Right ventricle myocardium superior (tissue), 1 donor: ENCODE measurements around the gene ZNF444. TPM values are rescaled to one million over a fixed set of nuclear protein-coding genes. Genes with fewer than 3 reads are reported as not detected.
"Not testable (repeated sequence)": the region's sequence is repeated elsewhere in the genome, so short reads cannot be mapped to it uniquely, and the experiment has no call there.

ENCODE experiments used
- ATAC-seq: fragments of 200-7000 bp; cut with Tn5 transposase; one replicate; pipeline ENCODE4 v1.9.1; 2020; ENCODE audit warnings: mild to moderate bottlenecking; ENCODE audit not compliant: poor library complexity
- DNase-seq: peaks from one replicate; pipeline ENCODE4 v3.0.0-alpha.2; 2020
- intact Hi-C: fragments of 100-400 bp; cut with DNase I; formaldehyde crosslinking; loops from one replicate; pipeline ENCODE4 v1.11.2; 2022
- total RNA-seq: library from RNA; stranded (reverse); fragmentation: NEBNext Ultra II Directional; extraction: Animal tissue kit (Norgen Biotek cat#: 25700); gene quantifications from one replicate; pipeline ENCODE4 v1.2.1, GENCODE V29; 2021
- donor health status: DM: no; HTN: yes; CAD: no; lungs with severe emphysema.

ZNF444 gene
- total RNA-seq, 1 donor from 2014 or later = 26.7 TPM

DNA sequence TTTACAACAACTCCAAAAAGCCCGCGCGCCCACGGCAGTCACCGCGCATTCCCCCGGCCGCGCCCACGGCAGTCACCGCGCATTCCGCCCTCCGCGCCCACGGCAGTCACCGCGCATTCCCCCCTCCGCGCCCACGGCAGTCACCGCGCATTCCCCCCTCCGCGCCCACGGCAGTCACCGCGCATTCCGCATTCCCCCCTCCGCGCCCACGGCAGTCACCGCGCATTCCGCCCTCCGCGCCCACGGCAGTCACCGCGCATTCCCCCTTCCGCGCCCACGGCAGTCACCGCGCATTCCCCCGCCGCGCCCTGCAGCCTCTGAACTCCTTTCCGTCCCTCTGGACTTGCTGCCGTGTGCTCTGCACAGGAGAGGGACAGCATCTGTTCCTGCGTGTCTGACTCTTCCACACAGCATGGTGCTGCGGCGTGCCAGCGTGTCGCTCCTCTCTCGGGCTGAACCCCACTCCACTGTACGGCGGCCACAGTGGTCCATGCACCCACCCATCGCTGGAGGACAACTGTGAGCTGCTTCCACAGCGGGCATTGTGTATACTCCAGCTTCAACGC is 35.2 kb upstream of the ZNF444 start:
- DNase-seq, ATAC-seq, intact Hi-C loops: not testable (repeated sequence)

DNA sequence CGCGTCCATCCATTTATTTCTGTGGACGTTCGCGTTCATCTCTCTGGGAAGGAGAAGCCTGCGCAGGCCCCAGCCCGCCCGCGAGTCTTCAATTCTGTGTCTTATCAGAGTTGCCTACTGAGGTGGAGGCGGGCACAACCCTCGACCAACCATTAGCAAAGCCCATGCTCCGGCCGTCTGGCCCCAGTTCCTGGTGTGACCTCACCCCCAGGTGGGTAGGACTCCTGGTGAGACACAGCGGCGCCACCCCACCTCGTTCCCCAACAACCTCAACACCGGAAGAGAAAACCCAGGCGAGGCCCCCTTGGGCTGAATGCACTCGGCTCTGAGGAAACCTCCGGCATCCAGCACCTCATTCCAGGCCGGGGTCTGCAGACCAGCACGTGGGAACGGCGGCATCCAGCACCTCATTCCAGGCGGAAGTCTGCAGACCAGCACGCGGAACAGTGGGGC is 34.7 kb upstream of the ZNF444 start:
- intact Hi-C loops = no loop called here
- ATAC-seq (no peak), DNase-seq (no peak)

DNA sequence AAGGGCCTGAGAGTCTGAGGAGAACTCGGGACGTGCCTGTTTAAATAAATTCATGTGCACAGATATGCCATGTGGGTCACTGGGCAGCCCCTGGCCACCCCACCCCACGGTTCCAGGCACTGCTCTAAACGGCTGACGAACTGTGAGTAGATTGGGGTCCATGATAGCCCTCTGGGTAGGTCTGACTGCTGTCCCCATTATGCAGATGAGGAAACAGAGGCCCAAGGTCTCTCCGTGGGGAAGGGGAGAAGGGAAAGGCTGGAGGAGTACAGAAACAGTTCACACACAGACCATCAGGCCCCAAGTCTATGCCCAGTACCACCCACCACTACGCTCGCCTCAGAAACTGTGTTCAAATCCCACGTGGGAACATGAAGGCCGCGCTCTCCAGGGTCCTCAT is 34.1 kb upstream of the ZNF444 start:
- intact Hi-C loops = no loop called here
- peak; percentile 27 for DNase-seq
- ATAC-seq = no peak

DNA sequence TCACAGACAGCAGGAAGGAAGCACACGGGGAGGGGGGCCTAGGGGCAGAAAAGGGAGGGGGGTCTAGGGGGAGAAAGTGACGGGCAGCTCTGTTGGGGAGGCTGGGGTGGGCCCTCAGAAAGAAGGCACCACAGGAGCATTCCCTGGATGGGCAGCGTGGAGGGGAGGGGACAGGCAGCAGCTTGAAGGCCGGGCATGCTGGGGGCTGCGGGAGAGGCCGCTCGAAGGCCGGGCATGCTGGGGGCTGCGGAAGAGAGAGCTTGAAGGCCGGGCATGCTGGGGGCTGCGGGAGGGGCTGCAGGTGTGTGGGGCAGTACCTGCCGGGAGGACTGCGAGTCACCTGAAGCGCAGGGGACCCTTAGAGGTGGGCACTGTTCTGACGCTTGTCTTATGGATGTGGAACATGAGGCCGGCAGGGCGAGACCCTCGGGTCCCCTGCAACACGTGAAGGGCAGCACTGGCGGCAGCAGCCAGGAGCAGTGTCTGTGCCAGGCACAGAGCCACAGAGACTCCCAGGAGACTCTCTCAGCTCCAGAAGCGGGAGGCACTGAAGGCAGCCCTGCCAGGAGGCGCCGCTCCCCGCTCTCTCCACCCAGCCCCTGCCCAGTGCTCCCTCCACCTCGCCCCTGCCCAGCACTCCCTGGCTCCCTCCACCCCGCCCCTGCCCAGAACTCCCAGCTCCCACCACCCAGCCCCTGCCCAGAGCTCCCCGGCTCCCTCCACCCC is 33.3 kb upstream of the ZNF444 start:
- DNase-seq = peak; percentile 50
- intact Hi-C loops = no loop called here
- ATAC-seq = peak; percentile 17

DNA sequence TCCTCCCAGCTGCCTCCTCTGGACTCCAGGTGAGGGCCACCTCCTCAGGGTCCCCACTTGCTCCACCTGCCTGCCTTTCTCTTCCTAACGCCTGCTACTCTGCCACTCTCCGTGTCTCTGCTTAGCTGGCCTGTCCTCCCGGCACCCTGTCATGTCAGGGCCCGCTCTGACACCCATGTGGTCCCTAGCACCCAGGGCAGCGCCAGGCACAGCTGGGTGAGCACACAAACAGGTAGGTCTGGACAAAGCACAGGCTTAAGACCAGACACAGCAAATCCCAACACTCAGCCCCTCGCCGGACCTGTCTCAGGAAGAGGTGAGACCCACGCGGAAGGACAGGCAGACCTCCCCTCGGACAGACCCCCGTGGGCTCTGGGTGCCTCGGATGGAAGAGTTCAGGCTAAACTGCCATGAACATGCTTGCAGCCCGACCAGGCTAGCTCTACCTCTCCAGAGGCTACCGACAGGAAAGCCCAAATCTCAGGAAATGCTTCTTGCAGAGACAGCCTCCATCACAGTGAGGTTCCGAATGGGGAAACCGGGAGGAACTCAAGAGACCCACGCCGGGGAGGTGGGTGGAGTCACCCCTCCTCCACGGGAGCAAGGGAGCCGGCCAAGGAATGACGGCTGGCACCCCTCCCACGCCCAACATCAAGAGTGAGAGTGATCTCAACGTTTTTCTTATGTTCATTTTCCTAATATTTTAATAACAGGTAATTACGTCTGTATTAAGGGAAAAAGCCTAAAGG is 32.5 kb upstream of the ZNF444 start:
- peak; percentile 80 for DNase-seq
- peak; percentile 26 for ATAC-seq
- intact Hi-C loops = no loop called here

DNA sequence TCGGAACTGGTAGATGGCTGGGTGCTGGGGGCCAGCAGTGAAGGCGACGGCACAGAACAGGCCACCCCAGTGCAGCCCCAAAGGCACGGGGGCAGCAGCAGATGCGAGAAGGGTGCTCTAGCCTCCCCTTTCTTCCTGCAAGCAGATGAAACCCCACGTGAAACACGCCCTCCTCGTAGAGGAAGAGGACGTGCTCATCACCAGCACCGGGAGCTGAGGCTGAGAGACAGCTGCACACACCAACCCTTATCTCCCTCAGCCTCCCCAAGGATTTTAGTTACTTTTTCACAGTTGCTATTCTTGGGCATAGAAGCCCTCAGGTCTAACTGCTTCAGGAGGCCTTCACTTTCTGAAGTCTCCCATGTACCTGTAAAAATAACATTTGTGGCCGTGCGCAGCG is 31.9 kb upstream of the ZNF444 start:
- intact Hi-C loops = no loop called here
- DNase-seq (no peak), ATAC-seq (no peak)

DNA sequence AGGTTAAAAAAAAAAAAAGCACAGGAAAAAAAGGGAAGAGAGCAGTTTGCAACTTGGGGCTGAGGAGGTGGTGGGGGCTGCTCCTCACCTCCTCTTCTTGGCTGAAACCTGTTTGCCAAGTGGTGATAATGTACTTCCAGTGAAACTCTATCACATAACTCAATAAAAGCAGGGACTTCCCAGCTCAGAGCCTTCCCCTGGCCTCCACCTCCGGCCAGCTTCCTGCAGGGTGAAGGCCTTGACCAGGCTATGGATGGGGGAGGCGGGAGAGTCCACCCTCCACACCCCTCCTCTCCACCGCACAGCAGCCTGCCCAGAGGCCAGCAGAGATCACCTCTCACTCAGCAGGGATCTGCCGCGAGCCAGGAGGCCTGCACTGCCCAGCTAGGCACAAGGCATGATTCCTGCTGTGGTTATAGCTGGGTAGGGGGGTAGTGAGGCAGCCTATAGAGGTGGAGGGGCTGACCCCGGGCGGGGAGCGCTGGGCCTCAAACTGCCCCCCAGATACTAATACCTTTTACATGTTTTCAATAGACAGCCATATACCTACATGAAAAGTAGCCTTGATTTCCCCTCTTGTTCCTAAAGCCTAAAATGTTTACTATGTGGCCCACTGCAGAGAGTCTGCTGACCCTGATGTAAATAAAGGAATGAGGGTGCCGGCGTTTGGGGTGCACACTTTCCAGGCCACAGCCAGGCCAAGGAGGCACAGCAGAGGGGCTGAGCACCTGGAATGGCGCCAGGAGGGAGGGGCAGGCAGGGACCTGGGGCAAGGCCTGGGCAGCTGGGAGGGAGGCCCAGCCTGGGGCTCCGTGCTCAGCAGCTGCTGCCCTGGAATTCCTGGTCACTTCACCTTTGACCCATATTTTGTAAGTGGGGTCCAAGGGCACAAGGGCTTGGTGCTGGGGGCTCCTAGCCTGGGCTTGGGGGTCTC is 30.3 kb upstream of the ZNF444 start:
- peak; percentile 81 for ATAC-seq
- intact Hi-C loops = no loop called here
- peak; percentile 69 for DNase-seq

DNA sequence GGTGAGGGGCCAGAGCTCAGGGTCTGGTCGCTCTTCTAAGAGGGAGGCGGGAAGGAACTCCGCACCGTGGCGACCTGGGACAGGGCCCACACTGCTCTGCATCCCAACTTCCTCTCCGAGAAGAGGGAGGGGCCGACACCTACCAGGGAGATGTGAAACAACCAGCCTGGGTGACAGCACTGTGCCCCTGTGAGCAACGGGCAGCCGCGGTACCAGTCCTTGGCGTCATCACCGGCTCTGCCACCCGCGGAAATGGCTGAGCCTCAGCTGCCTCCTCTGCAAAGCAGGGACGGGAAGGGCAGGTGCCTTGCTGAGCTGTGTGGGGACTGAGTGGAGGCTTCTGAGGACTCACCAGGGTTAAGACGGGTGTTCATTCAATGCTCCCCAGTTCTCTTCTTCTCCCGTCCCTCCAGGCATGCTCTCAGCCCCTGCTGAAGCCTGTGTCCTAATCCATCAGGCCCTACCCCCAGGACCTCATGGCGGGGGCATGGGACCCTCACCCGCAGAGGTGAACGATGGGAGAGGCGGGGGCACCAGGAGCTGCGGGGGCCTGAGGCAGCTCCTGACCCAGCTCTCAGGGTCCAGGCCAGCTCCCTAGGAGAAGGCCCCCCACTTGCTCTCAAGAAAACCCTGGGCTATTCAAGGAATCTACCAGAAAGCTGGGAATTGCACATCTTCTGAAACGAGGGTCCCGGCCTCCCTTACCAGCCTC is 29.3 kb upstream of the ZNF444 start:
- ATAC-seq (peak; percentile 75), DNase-seq (peak; percentile 70)
- intact Hi-C loops = no loop called here

DNA sequence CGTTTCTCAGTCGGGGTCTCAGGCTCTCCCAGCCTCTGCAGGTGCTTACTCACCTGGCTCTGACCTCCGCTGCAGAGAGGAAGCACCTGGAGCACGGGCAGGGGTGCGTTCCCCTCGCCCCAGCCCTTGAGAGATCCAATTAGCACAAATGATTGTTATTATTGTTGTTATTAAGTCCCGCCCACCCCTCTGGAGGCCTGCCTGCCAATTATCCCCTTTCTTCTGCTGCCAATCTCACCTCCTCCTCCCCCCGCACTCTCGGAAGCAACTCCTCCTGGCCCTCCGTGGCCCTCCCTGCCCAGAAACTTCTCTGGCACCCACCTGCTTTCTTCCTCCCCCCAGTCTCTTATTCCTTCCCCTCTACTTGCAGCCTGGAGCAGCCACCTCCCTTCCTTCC is 28.8 kb upstream of the ZNF444 start:
- intact Hi-C loops = no loop called here

DNA sequence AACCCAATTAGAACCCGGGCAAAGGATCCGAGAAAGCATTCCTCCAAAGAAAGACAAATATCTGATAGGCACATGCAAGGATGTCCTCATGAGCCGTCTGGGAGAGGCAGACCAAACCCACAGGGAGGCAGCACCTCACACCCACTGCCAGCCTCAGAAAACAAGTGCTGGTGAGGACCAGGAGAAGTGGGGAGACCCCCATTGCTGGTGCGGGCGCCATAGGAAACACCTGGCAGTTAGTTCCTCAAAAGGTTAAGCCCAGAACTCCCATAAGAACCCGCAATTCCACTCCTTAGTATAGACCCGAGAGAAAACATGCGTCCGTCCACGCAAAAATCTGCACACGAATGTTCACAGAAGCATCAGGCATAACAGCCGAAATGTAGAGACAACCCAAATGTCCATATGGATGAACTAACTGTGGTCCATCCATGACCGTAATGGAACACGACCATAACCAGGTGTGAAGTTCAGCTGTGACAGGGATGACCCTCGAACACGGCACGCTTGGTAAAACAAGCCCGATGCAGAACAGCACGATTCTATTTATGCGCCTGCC is 27.9 kb upstream of the ZNF444 start:
- intact Hi-C loops = no loop called here
- DNase-seq = no peak
- no peak for ATAC-seq

More for the DNA sequence above, 28.8 kb upstream of the ZNF444 start:
- ATAC-seq (no peak), DNase-seq (no peak)

DNA sequence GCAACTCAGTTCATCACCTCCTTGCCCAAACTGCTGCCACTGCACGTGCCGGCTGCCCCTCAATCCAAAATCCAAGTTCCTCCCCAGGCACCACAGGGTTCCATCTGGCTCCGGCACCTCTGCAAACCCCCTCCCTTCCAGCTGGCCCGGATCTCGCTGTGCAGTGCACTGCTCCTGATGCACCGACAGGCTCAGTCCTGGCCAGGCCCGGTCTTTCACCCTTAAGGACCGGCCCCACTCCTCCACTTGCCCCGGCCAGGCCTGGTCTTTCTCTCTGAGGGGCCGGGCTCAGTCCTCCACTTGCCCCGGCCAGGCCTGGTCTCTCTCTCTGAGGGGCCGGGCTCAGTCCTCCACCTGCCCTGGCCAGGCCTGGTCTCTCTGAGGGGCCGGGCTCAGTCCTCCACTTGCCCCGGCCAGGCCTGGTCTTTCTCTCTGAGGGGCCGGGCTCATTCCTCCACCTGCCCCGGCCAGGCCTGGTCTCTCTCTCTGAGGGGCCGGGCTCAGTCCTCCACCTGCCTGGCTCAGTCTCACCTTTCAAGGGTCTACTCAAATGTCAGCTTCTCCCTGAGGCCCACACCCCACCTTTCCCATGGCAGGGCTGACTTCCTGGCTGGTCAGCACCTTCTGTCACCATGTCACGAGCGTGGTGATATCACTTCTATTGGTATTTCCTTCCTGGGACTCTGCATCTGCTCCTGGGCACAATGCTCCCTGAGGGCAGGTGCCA is 26.9 kb upstream of the ZNF444 start:
- DNase-seq (no peak), ATAC-seq (no peak)
- intact Hi-C loops = no loop called here

DNA sequence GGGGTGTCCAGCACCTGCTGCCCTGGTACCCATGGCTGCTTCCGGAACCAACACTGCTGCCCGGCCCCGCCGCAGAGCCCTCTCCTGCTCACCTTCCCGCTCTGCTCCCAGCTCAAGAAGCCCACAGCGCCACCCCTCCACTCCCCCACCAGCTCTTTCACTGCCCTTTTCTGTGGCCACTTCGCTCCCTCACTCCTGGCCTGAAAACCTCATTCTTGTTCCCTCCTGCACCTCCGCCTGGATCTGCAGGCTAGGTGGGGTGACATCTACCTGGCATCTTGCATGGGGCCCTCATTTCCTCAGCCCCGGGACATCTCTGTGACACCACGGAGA is 26.3 kb upstream of the ZNF444 start:
- ATAC-seq (no peak), DNase-seq (no peak)
- intact Hi-C loops = no loop called here

DNA sequence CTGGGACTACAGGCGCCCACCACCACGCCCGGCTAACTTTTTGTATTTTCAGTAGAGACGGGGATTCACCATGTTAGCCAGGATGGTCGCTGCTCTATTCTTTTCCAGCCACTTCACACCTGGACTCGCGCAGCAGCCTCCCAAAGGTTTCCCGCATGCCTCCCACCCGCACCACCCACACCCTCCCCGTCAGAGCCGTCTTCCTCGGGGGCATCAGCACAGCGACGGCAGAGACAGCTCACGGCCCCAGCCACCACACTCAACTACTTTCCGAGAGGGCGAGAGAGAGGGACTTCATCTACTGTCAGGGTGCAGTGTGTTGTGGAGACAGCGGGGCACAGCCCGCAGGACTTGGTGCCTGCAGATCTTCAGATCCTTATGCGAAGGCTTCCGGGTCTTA is 25.6 kb upstream of the ZNF444 start:
- intact Hi-C loops = no loop called here
- no peak for ATAC-seq
- no peak for DNase-seq

DNA sequence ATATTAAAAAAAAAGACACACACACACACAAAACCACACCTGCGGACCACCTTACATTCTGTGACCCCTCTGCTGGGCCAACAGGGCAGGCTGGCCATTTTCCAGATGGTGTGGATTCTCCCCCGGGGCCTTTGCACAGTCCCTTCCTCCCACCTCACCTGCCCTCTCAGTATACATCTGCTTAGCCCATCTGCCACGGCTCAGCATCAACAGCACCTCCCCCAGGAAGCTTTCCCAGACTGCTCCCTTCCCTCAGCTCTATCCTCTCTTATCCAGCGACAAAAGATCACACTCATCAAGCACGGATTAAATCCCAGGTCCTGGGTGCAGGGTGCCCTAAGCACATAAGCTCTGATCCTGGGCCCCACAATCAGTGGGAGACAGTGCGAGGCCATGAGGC is 24.5 kb upstream of the ZNF444 start:
- intact Hi-C loops = no loop called here
- DNase-seq = no peak
- no peak for ATAC-seq

DNA sequence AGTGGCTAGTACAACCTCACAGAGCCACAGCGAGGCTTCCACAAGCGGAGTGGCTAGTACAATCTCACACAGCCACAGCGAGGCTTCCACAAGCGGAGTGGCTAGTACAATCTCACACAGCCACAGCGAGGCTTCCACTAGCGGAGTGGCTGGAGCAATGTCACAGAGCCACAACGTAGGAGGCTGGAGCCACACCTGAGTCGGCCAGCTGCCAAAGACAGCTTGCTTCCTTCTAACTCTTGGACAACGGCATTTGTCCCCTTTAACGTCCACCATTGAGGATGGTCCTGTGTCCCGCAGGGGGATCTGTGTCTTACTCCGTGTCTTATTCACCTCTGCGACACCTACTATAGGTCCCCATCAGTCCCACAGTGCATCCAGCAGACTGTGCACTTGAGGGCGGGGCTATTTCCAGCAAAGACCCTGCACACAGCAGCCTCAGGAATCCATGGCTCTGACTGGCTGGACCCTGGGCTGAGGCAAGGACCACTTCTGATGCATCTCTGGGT is 23.7 kb upstream of the ZNF444 start:
- intact Hi-C loops = no loop called here
- DNase-seq (no peak), ATAC-seq (no peak)

DNA sequence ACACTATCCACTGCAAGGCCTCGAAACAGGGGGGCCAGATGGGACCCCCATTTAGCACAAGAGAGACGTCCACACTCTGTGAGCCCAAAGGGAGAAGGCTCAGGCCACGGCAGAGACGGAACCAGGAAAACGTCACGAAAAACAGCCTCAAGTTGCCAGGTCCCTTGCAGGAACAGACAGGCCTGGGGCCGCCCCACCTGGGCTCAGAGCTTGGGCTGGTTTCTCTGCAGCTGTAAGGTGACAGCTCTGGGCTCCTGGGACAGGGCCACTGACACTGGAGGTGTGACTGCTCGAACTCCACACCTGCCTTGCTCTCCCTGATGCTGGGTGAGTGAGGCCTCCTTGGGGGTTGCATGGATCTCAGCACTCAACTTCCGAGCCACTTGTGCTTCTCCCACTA is 23.2 kb upstream of the ZNF444 start:
- ATAC-seq (no peak), DNase-seq (no peak)
- intact Hi-C loops = no loop called here
